Large intestine (tissue), 12 donors: ENCODE measurements around the gene AGBL4. TPM values are rescaled to one million over a fixed set of nuclear protein-coding genes. Genes with fewer than 3 reads are reported as not detected.

Source experiments
- DNase-seq, 2 donors: peaks; one replicate each; pipeline versions ENCODE4 v3.0.0 to v3.0.0-alpha.2; 2013
- H3K27ac ChIP-seq: one replicate; pipeline ENCODE4 v1.5.1; 2013; ENCODE audit warnings: low read length
- H3K27me3 ChIP-seq: 2 replicates; pipeline ENCODE4 v1.6.1; 2013; ENCODE audit warnings: low read length; ENCODE audit not compliant: control insufficient read depth, insufficient read depth
- H3K36me3 ChIP-seq: 2 replicates; pipeline ENCODE4 v1.6.1; 2013; ENCODE audit warnings: low read length; ENCODE audit not compliant: control insufficient read depth, insufficient read depth
- H3K4me1 ChIP-seq: one replicate; pipeline ENCODE4 v1.6.1; 2013; ENCODE audit warnings: low read length; ENCODE audit not compliant: control insufficient read depth, insufficient read depth
- H3K4me3 ChIP-seq: one replicate; pipeline ENCODE4 v1.5.1; 2013; ENCODE audit warnings: low read length
- H3K9me3 ChIP-seq: one replicate; pipeline ENCODE4 v1.6.1; 2013; ENCODE audit warnings: mild to moderate bottlenecking, low read depth, low read length, moderate library complexity; ENCODE audit not compliant: control insufficient read depth
- WGBS: methylation state at CpG from one replicate; pipeline ENCODE4 v1.1.5; 2013; ENCODE audit warnings: low lambda C conversion rate; ENCODE audit not compliant: insufficient coverage; 5-methylcytosine and 5-hydroxymethylcytosine counted together
- long read RNA-seq, 11 donors: transcript quantifications; one replicate each; lab custom pipeline, GENCODE V29; 2026
- polyA plus RNA-seq: library from polyadenylated mRNA; unstranded; fragments of 120-200 nt; gene quantifications from one replicate; pipeline ENCODE4 v1.2.1, GENCODE V29; 2013

AGBL4 gene
- 0.28 TPM for polyA plus RNA-seq
- long read RNA-seq, donor 1: 0 reads
- long read RNA-seq, donor 2: 0 reads
- long read RNA-seq, donor 3: 0 reads
- long read RNA-seq, donor 4: 0 reads
- long read RNA-seq, donor 5: 0 reads
- long read RNA-seq, donor 6: 0 reads
- long read RNA-seq, donor 7: 0 reads
- long read RNA-seq, donor 8: 0 reads
- long read RNA-seq, donor 9: 0 reads
- long read RNA-seq, donor 10: 0 reads
- long read RNA-seq, donor 11: 0 reads

- WGBS: no CpG with 5 or more reads among the region's 56 CpGs
- DNase-seq: peak; percentile 21 to 72
- no peaks in the 10 kb centered on the region for H3K4me1 ChIP-seq
Observed at GRCh38 chr1:50023292-50024159, at the start of gene AGBL4. TSS of gene AGBL4 (minus strand) at chr1:50023954.

DNA sequence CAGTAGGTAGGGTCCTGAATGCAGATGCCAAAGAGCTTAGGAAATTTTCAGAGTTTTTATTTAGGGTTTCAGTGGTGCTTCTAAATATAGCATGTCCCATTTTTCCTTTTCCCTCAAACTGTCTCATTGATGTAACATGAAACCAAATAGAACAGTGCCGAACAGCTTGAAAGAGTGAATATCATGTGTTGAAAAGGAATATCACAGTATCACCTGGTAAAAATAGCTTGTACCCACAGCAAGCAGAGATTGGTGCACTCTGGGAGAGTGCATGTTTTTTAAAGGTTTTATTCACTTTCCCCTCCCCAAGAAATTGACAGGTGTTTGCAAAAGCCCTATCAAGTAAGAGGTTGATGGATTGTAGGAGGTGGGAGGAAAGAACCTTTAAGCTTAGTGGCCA, 43.1 kb upstream of the AGBL4 start:
- Histone ChIP-seq H3K36me3 (no peaks in the 10 kb centered on the region), H3K27me3 (no peaks in the 10 kb centered on the region), H3K4me3 (no peak overlapping the region), H3K9me3 (no peaks in the 10 kb centered on the region), H3K4me1 (no peaks in the 10 kb centered on the region), H3K27ac (no peak overlapping the region)
- no peak for DNase-seq
- WGBS: no CpG with 5 or more reads among the region's 1 CpG

More at GRCh38 chr1:50023292-50024159, at the start of gene AGBL4:
- Histone ChIP-seq H3K36me3 (no peaks in the 10 kb centered on the region), H3K27me3 (peaks cover 7% of the 10 kb centered on the region), H3K9me3 (no peaks in the 10 kb centered on the region), H3K27ac (no peak within 1 kb of the TSS), H3K4me3 (peak within 1 kb of the TSS; percentile 61)

GRCh38 chr1:50060279-50060678, 36.5 kb upstream of the AGBL4 start:
- H3K9me3 ChIP-seq: no peaks in the 10 kb centered on the region
- no peak overlapping the region for H3K4me3 ChIP-seq
- H3K36me3 ChIP-seq: no peaks in the 10 kb centered on the region
- no peak overlapping the region for H3K27ac ChIP-seq
- no CpG with 5 or more reads among the region's 3 CpGs for WGBS
- DNase-seq: no peak
- no peaks in the 10 kb centered on the region for H3K4me1 ChIP-seq
- no peaks in the 10 kb centered on the region for H3K27me3 ChIP-seq

- no peak for DNase-seq
- Histone ChIP-seq H3K36me3 (no peaks in the 10 kb centered on the region), H3K4me1 (no peaks in the 10 kb centered on the region), H3K4me3 (no peak overlapping the region), H3K27me3 (peaks cover 35% of the 10 kb centered on the region), H3K9me3 (peaks cover 9% of the 10 kb centered on the region), H3K27ac (no peak overlapping the region)
- no CpG with 5 or more reads among the region's 2 CpGs for WGBS
Observed at GRCh38 chr1:50048791-50049190, 25.0 kb upstream of the AGBL4 start.

GRCh38 chr1:50047916-50048694, 24.4 kb upstream of the AGBL4 start:
- Histone ChIP-seq H3K36me3 (no peaks in the 10 kb centered on the region), H3K9me3 (peaks cover 9% of the 10 kb centered on the region), H3K27me3 (peaks cover 35% of the 10 kb centered on the region), H3K4me3 (peak overlapping the region; percentile 16), H3K27ac (no peak overlapping the region), H3K4me1 (no peaks in the 10 kb centered on the region)
- WGBS: no CpG with 5 or more reads among the region's 72 CpGs
- peak; percentile 9 to 10 for DNase-seq

DNA sequence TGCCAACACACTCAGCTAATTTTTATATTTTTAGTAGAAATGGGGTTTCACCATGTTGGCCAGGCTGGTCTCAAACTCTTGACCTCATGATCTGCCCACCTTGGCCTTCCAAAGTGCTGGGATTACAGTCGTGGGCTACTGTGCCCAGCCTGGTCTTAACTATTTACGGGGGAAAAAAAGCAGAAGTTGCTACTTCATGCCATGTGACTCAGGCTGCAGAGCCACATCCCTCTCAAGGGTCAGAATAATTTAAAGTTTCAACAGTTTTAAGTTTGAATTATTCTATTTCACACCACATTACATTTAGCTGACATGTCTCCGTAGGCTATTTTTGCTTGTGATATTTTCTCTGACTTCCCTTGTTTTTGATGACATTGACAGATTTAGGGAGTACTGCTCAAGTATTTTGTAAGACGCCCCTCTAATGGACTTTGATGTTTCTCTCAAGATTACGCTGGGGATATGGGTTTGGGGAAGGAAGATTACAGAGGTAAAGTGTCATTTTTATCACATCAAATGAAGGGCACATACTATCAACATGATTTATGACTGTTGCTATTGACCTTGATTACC, 14.6 kb upstream of the AGBL4 start:
- DNase-seq: no peak
- Histone ChIP-seq H3K4me3 (no peak overlapping the region), H3K27me3 (peaks cover 6% of the 10 kb centered on the region), H3K4me1 (no peaks in the 10 kb centered on the region), H3K27ac (no peak overlapping the region), H3K9me3 (no peaks in the 10 kb centered on the region), H3K36me3 (no peaks in the 10 kb centered on the region)
- 18% methylated on average over 1 of the region's 5 CpGs for WGBS

DNA sequence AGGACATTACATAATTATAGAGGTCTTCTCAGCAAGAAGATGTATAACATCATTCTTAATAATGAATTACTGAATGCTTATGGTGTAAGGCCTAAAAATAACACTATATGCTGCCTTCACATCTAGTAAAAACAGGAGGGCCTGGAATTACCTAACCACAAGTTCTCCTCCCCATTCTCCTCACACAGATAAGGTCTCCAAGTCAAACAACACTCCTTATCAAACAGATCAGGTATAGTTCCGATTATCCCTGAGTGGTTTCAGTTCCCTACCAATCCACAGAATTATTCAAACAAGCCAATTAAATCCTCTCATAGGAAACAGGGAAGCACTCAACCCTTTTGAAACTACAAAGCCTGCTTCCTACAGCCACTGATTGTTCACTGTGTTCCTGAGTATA, 4.0 kb upstream of the AGBL4 start:
- DNase-seq: no peak
- H3K4me3 ChIP-seq: no peak overlapping the region
- no peaks in the 10 kb centered on the region for H3K36me3 ChIP-seq
- H3K27me3 ChIP-seq: peaks cover 7% of the 10 kb centered on the region
- no peak overlapping the region for H3K27ac ChIP-seq
- 50% methylated on average over 1 of the region's 1 CpG for WGBS
- H3K4me1 ChIP-seq: no peaks in the 10 kb centered on the region
- H3K9me3 ChIP-seq: no peaks in the 10 kb centered on the region

DNA sequence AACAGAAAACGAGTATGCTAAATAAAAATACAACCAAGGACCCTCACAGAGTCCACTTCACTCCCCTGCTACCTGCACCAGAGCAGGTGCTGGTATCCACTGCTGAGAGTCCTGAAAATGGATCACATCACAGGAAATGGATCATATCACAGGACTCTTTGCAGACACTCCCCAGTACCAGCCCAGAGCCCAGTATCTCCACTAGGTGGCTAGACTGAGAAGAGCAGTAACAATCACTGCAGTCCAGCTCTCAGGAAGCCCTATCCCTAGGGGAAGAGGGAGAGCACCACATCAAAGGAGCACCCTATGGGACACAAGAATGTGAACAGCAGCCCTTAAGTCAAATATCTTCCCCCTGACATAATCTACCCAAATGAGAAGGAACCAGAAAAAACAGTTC, 28.0 kb downstream of the AGBL4 start:
- H3K27me3 ChIP-seq: no peaks in the 10 kb centered on the region
- H3K27ac ChIP-seq: no peak overlapping the region
- no peaks in the 10 kb centered on the region for H3K9me3 ChIP-seq
- WGBS: no CpG with 5 or more reads among the region's 1 CpG
- no peaks in the 10 kb centered on the region for H3K4me1 ChIP-seq
- no peaks in the 10 kb centered on the region for H3K36me3 ChIP-seq
- no peak for DNase-seq
- H3K4me3 ChIP-seq: no peak overlapping the region

DNA sequence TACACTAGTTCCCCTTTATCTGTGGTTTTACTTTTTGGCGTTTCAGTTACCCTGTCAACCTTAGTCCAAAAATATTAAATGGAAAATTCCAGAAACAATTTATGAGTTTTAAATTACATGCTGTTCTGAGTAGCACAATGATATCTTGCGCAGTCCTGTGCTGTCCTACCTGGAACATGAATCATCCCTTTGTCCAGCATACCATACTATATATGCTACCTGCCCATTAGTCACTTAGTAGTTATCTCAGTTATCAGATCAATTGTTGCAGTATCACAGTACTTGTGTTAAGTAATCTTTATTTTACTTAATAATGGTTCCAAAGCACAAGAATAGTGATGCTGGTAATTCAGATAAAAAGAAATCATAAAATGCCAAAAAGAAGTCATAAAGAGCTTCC, 52.7 kb downstream of the AGBL4 start:
- WGBS: 63% methylated on average over 1 of the region's 2 CpGs
- Histone ChIP-seq H3K9me3 (no peaks in the 10 kb centered on the region), H3K27ac (no peak overlapping the region), H3K36me3 (no peaks in the 10 kb centered on the region), H3K4me1 (no peaks in the 10 kb centered on the region), H3K4me3 (no peak overlapping the region), H3K27me3 (no peaks in the 10 kb centered on the region)
- DNase-seq: no peak

DNA sequence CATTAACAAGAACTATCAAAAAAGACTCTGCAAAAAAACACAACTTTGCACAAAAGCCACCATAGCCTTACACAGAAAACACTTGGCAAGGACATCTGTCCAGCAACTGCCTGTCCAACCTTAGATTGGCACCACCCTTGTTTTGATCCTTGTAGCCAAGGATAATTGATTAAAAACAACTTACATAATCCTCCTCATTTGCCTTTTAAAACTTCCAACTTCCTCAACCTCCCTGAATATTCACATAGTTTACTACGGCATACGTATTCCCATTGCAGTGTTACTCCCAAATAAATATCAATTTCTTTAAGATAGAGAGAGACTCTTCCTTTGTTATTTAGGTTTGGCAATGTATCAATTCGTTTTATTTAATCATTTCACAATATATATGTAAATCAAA, 72.4 kb downstream of the AGBL4 start:
- Histone ChIP-seq H3K27ac (no peak overlapping the region), H3K4me3 (no peak overlapping the region), H3K27me3 (no peaks in the 10 kb centered on the region), H3K36me3 (no peaks in the 10 kb centered on the region), H3K4me1 (no peaks in the 10 kb centered on the region), H3K9me3 (no peaks in the 10 kb centered on the region)
- DNase-seq: no peak
- 64% methylated on average over 3 of the region's 3 CpGs for WGBS
